HEK293 (cell line): ENCODE data around the gene XRN1.

ENCODE experiments used
- CTCF ChIA-PET: fragments of 350-600 bp; formaldehyde crosslinking; extraction: SDS; loops from one replicate; lab custom pipeline; 2021; ENCODE audit warnings: antibody characterized with exemption; lab: Yijun Ruan, JAX
- POLR2A ChIA-PET: fragments of 300-600 bp; formaldehyde crosslinking; extraction: SDS; loops from one replicate; lab custom pipeline; 2020; ENCODE audit warnings: antibody characterized with exemption, inconsistent platforms; lab: Yijun Ruan, JAX
- H3K27ac ChIP-seq: fragments of 200-500 bp; sonication (Bioruptor generic); 2 replicates; pipeline ENCODE4 v1.5.1; 2014; ENCODE audit warnings: low read depth, low read length, control low read depth, inconsistent platforms; ENCODE audit errors: extremely low read depth
- H3K36me3 ChIP-seq, 2 experiments: fragments of 200-500 bp in 1 of 2; sonication (Bioruptor generic) in 1 of 2; 1 replicate in 1 of 2; 2 replicates in 1 of 2; pipeline ENCODE4 v1.5.1; 2014 to 2017; ENCODE audit warnings: inconsistent platforms in 2 of 2, low read length in 2 of 2; ENCODE audit not compliant: control insufficient read depth in 2 of 2, insufficient read depth in 1 of 2
- H3K4me1 ChIP-seq: fragments of 200-500 bp; sonication (Bioruptor generic); 2 replicates; pipeline ENCODE4 v1.5.1; 2014; ENCODE audit warnings: mild to moderate bottlenecking, low read length, inconsistent platforms; ENCODE audit not compliant: control insufficient read depth, insufficient read depth
- H3K4me3 ChIP-seq: 2 replicates; pipeline ENCODE4 v1.5.1; 2011; ENCODE audit warnings: low read depth, mild to moderate bottlenecking, control low read depth, low read length, moderate library complexity
- H3K9me3 ChIP-seq: fragments of 200-500 bp; sonication (Bioruptor generic); 2 replicates; pipeline ENCODE4 v1.5.1; 2014; ENCODE audit warnings: low read depth, low read length, inconsistent platforms; ENCODE audit not compliant: control insufficient read depth, insufficient read depth
- GLIS2 ChIP-seq: fragments of 450-650 bp; formaldehyde crosslinking; IDR thresholded peaks from 2 replicates; pipeline ENCODE4 v1.5.1; 2016; ENCODE audit warnings: missing biosample characterization, missing genetic modification characterization
- MZF1 ChIP-seq: fragments of 450-650 bp; formaldehyde crosslinking; IDR thresholded peaks from 2 replicates; pipeline ENCODE4 v1.5.1; 2017; ENCODE audit warnings: missing biosample characterization, missing genetic modification characterization, borderline replicate concordance
- PRDM4 ChIP-seq: fragments of 450-650 bp; formaldehyde crosslinking; IDR thresholded peaks from 2 replicates; pipeline ENCODE4 v1.5.1; 2017; ENCODE audit warnings: missing biosample characterization, missing genetic modification characterization
- SP2 ChIP-seq: fragments of 450-650 bp; formaldehyde crosslinking; IDR thresholded peaks from 2 replicates; pipeline ENCODE4 v1.5.1; 2016; ENCODE audit warnings: missing biosample characterization, missing genetic modification characterization
- ZFP3 ChIP-seq: fragments of 450-650 bp; formaldehyde crosslinking; IDR thresholded peaks from 2 replicates; pipeline ENCODE4 v1.5.1; 2016; ENCODE audit warnings: low read depth, missing biosample characterization, missing genetic modification characterization
- ZNF10 ChIP-seq: fragments of 450-650 bp; formaldehyde crosslinking; IDR thresholded peaks from 2 replicates; pipeline ENCODE4 v1.5.1; 2017; ENCODE audit warnings: missing biosample characterization, missing genetic modification characterization
- ZNF146 ChIP-seq: fragments of 450-650 bp; formaldehyde crosslinking; IDR thresholded peaks from 2 replicates; pipeline ENCODE4 v1.5.1; 2016; ENCODE audit warnings: missing biosample characterization, missing genetic modification characterization
- ZNF16 ChIP-seq: fragments of 450-650 bp; formaldehyde crosslinking; IDR thresholded peaks from 2 replicates; pipeline ENCODE4 v1.5.1; 2016; ENCODE audit warnings: low read depth, missing biosample characterization, missing genetic modification characterization
- ZNF449 ChIP-seq: fragments of 450-650 bp; formaldehyde crosslinking; IDR thresholded peaks from 2 replicates; pipeline ENCODE4 v1.5.1; 2017; ENCODE audit warnings: missing biosample characterization, mild to moderate bottlenecking, missing genetic modification characterization, moderate library complexity
- ZNF658 ChIP-seq: fragments of 450-650 bp; formaldehyde crosslinking; IDR thresholded peaks from 2 replicates; pipeline ENCODE4; 2016; ENCODE audit warnings: missing biosample characterization, missing genetic modification characterization
- ZSCAN18 ChIP-seq: fragments of 450-650 bp; formaldehyde crosslinking; IDR thresholded peaks from 2 replicates; pipeline ENCODE4 v1.5.1; 2016; ENCODE audit warnings: missing biosample characterization, missing genetic modification characterization
- ZSCAN23 ChIP-seq: fragments of 450-650 bp; formaldehyde crosslinking; IDR thresholded peaks from 2 replicates; pipeline ENCODE4 v1.5.1; 2016; ENCODE audit warnings: missing biosample characterization, missing genetic modification characterization
- ZXDB ChIP-seq: fragments of 450-650 bp; formaldehyde crosslinking; IDR thresholded peaks from 2 replicates; pipeline ENCODE4 v1.5.1; 2016; ENCODE audit warnings: missing biosample characterization, missing genetic modification characterization
- TF ChIP-seq, protein P1 (sequence below): fragments of 450-650 bp; formaldehyde crosslinking; IDR thresholded peaks from 2 replicates; pipeline ENCODE4 v1.5.1; 2016; ENCODE audit warnings: missing biosample characterization, missing genetic modification characterization
- TF ChIP-seq, protein P2 (sequence below): fragments of 450-650 bp; formaldehyde crosslinking; IDR thresholded peaks from 2 replicates; pipeline ENCODE4 v1.5.0; 2017; ENCODE audit warnings: missing biosample characterization, missing genetic modification characterization, borderline replicate concordance

The XRN1 gene

DNA sequence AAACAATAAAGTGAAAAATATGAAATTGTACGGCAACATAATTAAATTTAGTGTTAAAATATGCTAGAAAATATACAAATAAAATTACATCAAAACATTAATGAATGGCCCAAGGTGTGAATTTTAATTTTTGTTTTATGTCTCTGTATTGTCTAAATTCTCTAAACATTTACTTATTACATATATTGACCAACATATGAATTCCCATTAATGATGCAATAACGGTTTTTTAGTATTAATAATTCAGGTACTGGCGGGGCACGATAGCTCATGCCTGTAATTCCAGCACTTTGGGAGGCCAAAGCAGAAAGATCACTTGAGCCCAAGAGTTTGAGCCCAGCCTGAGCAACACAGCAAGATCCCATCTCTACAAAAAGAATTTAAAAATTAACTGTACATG, 20.6 kb upstream of the XRN1 start (continued):
- TF ChIP-seq PRDM4 (tag by site-specific recombination), result no peak
- TF ChIP-seq, all 188 proteins: peak for 0

GRCh38 chr3:142467768-142468167, 19.9 kb upstream of the XRN1 start:
- Histone ChIP-seq H3K4me1 (no peaks in the 10 kb centered on the region), H3K4me3 (no peak overlapping the region), H3K36me3 (peaks cover 0 to 7% of the 10 kb centered on the region in 2 experiments; a peak in 2 of 3 replicates), H3K27ac (no peak overlapping the region), H3K9me3 (no peaks in the 10 kb centered on the region)
- TF ChIP-seq ZSCAN23 (tag by site-specific recombination), result no peak
- no peak for TF ChIP-seq ZSCAN18
- TF ChIP-seq ZNF658 (tag by site-specific recombination), result no peak
- TF ChIP-seq, protein P1, sequence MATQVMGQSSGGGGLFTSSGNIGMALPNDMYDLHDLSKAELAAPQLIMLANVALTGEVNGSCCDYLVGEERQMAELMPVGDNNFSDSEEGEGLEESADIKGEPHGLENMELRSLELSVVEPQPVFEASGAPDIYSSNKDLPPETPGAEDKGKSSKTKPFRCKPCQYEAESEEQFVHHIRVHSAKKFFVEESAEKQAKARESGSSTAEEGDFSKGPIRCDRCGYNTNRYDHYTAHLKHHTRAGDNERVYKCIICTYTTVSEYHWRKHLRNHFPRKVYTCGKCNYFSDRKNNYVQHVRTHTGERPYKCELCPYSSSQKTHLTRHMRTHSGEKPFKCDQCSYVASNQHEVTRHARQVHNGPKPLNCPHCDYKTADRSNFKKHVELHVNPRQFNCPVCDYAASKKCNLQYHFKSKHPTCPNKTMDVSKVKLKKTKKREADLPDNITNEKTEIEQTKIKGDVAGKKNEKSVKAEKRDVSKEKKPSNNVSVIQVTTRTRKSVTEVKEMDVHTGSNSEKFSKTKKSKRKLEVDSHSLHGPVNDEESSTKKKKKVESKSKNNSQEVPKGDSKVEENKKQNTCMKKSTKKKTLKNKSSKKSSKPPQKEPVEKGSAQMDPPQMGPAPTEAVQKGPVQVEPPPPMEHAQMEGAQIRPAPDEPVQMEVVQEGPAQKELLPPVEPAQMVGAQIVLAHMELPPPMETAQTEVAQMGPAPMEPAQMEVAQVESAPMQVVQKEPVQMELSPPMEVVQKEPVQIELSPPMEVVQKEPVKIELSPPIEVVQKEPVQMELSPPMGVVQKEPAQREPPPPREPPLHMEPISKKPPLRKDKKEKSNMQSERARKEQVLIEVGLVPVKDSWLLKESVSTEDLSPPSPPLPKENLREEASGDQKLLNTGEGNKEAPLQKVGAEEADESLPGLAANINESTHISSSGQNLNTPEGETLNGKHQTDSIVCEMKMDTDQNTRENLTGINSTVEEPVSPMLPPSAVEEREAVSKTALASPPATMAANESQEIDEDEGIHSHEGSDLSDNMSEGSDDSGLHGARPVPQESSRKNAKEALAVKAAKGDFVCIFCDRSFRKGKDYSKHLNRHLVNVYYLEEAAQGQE (tag by site-specific recombination), result no peak
- TF ChIP-seq ZFP3 (tag by site-specific recombination), result no peak
- TF ChIP-seq ZNF449 (tag by site-specific recombination), result no peak
- no peak for TF ChIP-seq ZXDB (tag by site-specific recombination)
- TF ChIP-seq, protein P2, sequence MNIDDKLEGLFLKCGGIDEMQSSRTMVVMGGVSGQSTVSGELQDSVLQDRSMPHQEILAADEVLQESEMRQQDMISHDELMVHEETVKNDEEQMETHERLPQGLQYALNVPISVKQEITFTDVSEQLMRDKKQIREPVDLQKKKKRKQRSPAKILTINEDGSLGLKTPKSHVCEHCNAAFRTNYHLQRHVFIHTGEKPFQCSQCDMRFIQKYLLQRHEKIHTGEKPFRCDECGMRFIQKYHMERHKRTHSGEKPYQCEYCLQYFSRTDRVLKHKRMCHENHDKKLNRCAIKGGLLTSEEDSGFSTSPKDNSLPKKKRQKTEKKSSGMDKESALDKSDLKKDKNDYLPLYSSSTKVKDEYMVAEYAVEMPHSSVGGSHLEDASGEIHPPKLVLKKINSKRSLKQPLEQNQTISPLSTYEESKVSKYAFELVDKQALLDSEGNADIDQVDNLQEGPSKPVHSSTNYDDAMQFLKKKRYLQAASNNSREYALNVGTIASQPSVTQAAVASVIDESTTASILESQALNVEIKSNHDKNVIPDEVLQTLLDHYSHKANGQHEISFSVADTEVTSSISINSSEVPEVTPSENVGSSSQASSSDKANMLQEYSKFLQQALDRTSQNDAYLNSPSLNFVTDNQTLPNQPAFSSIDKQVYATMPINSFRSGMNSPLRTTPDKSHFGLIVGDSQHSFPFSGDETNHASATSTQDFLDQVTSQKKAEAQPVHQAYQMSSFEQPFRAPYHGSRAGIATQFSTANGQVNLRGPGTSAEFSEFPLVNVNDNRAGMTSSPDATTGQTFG (tag by site-specific recombination), result no peak
- no peak for TF ChIP-seq ZNF146 (tag by site-specific recombination)
- no peak for TF ChIP-seq MZF1
- TF ChIP-seq GLIS2 (tag by site-specific recombination), result no peak
- no peak for TF ChIP-seq SP2 (tag by site-specific recombination)
- TF ChIP-seq ZNF10 (tag by site-specific recombination), result no peak
- no peak for TF ChIP-seq ZNF16 (tag by site-specific recombination)
- ChIA-PET POLR2A (no interaction called here), CTCF (no interaction called here)
